PC-3 (cell line): ENCODE measurements around the gene SERPINE3. TPM values are rescaled to one million over a fixed set of nuclear protein-coding genes. Genes with fewer than 3 reads are reported as not detected.

Experiments used
- ATAC-seq: fragments of 200-7000 bp; cut with Tn5 transposase; 2 replicates; pipeline ENCODE4 v1.9.1; 2020; ENCODE audit warnings: mild to moderate bottlenecking, moderate library complexity
- BruUV-seq: library from RNA; stranded (reverse); fragments of 400-500 nt; replicated peaks from 2 replicates; lab custom pipeline; 2021; lab: Mats Ljungman, UMichigan
- CTCF ChIA-PET: fragments of 300-600 bp; sonication (Branson Sonifier 250); formaldehyde crosslinking; loops from one replicate; lab custom pipeline; 2022; ENCODE audit warnings: antibody characterized with exemption; lab: Charles Lee
- POLR2A ChIA-PET: fragments of 300-600 bp; sonication (Branson Sonifier 250); formaldehyde crosslinking; loops from one replicate; lab custom pipeline; 2022; ENCODE audit warnings: antibody characterized with exemption; ENCODE audit not compliant: unreplicated experiment; lab: Charles Lee
- DNase-seq: peaks from one replicate; pipeline ENCODE4 v3.0.0-alpha.2; 2015
- H2AFZ ChIP-seq: fragments of 300-600 bp; sonication (generic); 2 replicates; pipeline ENCODE4 v1.6.0; 2016; ENCODE audit warnings: antibody characterized with exemption, low read length
- H3F3A ChIP-seq: fragments of 300-600 bp; sonication (generic); one replicate; pipeline ENCODE4 v1.6.0; 2017; ENCODE audit warnings: antibody characterized with exemption, low read length, control low read depth, mild to moderate bottlenecking; ENCODE audit not compliant: unreplicated experiment
- H3K27ac ChIP-seq: fragments of 300-600 bp; sonication (generic); 2 replicates; pipeline ENCODE4 v1.5.1; 2016; ENCODE audit warnings: mild to moderate bottlenecking, low read length
- H3K27me3 ChIP-seq: fragments of 300-600 bp; sonication (generic); 2 replicates; pipeline ENCODE4 v1.6.1; 2016; ENCODE audit warnings: low read length, mixed read lengths
- H3K36me3 ChIP-seq: fragments of 300-600 bp; sonication (generic); 2 replicates; pipeline ENCODE4 v1.6.1; 2016; ENCODE audit warnings: low read depth, mixed run types, low read length, mixed read lengths
- H3K4me1 ChIP-seq: fragments of 300-600 bp; sonication (generic); 2 replicates; pipeline ENCODE4 v1.5.1; 2016; ENCODE audit warnings: low read length; ENCODE audit not compliant: insufficient read depth
- H3K4me2 ChIP-seq: fragments of 300-600 bp; sonication (generic); 2 replicates; pipeline ENCODE4 v1.6.0; 2016; ENCODE audit warnings: low read length
- H3K4me3 ChIP-seq: fragments of 300-600 bp; sonication (generic); 2 replicates; pipeline ENCODE4 v1.5.1; 2016; ENCODE audit warnings: mild to moderate bottlenecking, low read length, mixed read lengths
- H3K79me2 ChIP-seq: fragments of 300-600 bp; sonication (generic); 2 replicates; pipeline ENCODE4 v1.6.1; 2017; ENCODE audit warnings: low read length, mixed read lengths
- H3K9ac ChIP-seq: fragments of 300-600 bp; sonication (generic); 2 replicates; pipeline ENCODE4 v1.6.0; 2016; ENCODE audit warnings: mild to moderate bottlenecking, low read length
- H3K9me2 ChIP-seq: fragments of 300-600 bp; sonication (generic); replicated peaks from 2 replicates; pipeline ENCODE4 v1.6.1; 2016; ENCODE audit warnings: mixed run types, low read length, mixed read lengths
- H3K9me3 ChIP-seq: fragments of 300-600 bp; sonication (generic); 2 replicates; pipeline ENCODE4 v1.6.1; 2016; ENCODE audit warnings: low read length, mixed read lengths
- H4K20me1 ChIP-seq: fragments of 300-600 bp; sonication (generic); 2 replicates; pipeline ENCODE4 v1.6.1; 2016; ENCODE audit warnings: low read length, mixed read lengths
- CTCF ChIP-seq: fragments of 300-600 bp; sonication (generic); conservative IDR thresholded peaks from 2 replicates; pipeline ENCODE4 v1.5.1; 2017; ENCODE audit warnings: antibody characterized with exemption, low read depth, mild to moderate bottlenecking, low read length
- EZH2 ChIP-seq: fragments of 300-600 bp; sonication (generic); IDR thresholded peaks from one replicate; pipeline ENCODE4 v1.6.1; 2017; ENCODE audit warnings: antibody characterized with exemption, mild to moderate bottlenecking, low read length; ENCODE audit not compliant: unreplicated experiment
- EZH2phosphoT487 ChIP-seq: fragments of 300-600 bp; sonication (generic); IDR thresholded peaks from 2 replicates; pipeline ENCODE4 v1.6.1; 2018; ENCODE audit warnings: mild to moderate bottlenecking, antibody characterized with exemption, low read length, borderline replicate concordance
- intact Hi-C: fragments of 100-400 bp; cut with micrococcal nuclease; formaldehyde crosslinking; loops from 2 replicates; pipeline ENCODE4 v1.9.0; 2023
- total RNA-seq: library from RNA; depleted of rRNA; stranded (reverse); fragments of >200 nt; gene quantifications from 2 replicates; pipeline ENCODE4 v1.2.3, GENCODE V29; 2014

The SERPINE3 gene
- total RNA-seq, 1 experiment from 2014 or later: not detected

- Histone ChIP-seq H4K20me1 (no peaks in the 10 kb centered on the region), H3K4me3 (no peak overlapping the region), H3K9ac (no peak overlapping the region), H3K27me3 (no peaks in the 10 kb centered on the region), H3K4me2 (no peak overlapping the region), H3K36me3 (no peaks in the 10 kb centered on the region), H3K27ac (no peak overlapping the region), H3K79me2 (no peaks in the 10 kb centered on the region), H3F3A (no peaks in the 10 kb centered on the region), H3K9me2 (no peaks in the 10 kb centered on the region), H2AFZ (no peak overlapping the region), H3K4me1 (no peaks in the 10 kb centered on the region), H3K9me3 (no peaks in the 10 kb centered on the region)
- no peak for TF ChIP-seq EZH2phosphoT487
- BruUV-seq: no TSS peak
- no peak for DNase-seq
- POLR2A ChIA-PET: no interaction called here
- no peak for ATAC-seq
- intact Hi-C loops: no loop called here
- CTCF ChIA-PET: no interaction called here
Measured at GRCh38 chr13:51324714-51325420, 14.6 kb upstream of the SERPINE3 start.

- H3K9me3 ChIP-seq: no peaks in the 10 kb centered on the region
- intact Hi-C loops: no loop called here
- no peaks in the 10 kb centered on the region for H3K4me1 ChIP-seq
- ChIA-PET CTCF (no interaction called here), POLR2A (no interaction called here)
- no peaks in the 10 kb centered on the region for H3F3A ChIP-seq
- no peak for TF ChIP-seq CTCF
- no peak overlapping the region for H3K4me3 ChIP-seq
- H3K9me2 ChIP-seq: no peaks in the 10 kb centered on the region
- no peak overlapping the region for H3K9ac ChIP-seq
- H3K4me2 ChIP-seq: no peak overlapping the region
- H3K27ac ChIP-seq: no peak overlapping the region
- no peaks in the 10 kb centered on the region for H3K27me3 ChIP-seq
- H4K20me1 ChIP-seq: no peaks in the 10 kb centered on the region
- no peaks in the 10 kb centered on the region for H3K36me3 ChIP-seq
- H3K79me2 ChIP-seq: no peaks in the 10 kb centered on the region
- H2AFZ ChIP-seq: no peak overlapping the region
- no TSS peak for BruUV-seq
- DNase-seq (no peak), ATAC-seq (no peak)
Measured at GRCh38 chr13:51325837-51326236, 13.7 kb upstream of the SERPINE3 start.

GRCh38 chr13:51326777-51327176, 12.7 kb upstream of the SERPINE3 start:
- H3K4me1 ChIP-seq: no peaks in the 10 kb centered on the region
- H3K4me2 ChIP-seq: no peak overlapping the region
- H3K27ac ChIP-seq: no peak overlapping the region
- no peaks in the 10 kb centered on the region for H4K20me1 ChIP-seq
- CTCF ChIA-PET: no interaction called here
- no TSS peak for BruUV-seq
- TF ChIP-seq EZH2: no peak
- intact Hi-C loops: no loop called here
- H3K27me3 ChIP-seq: no peaks in the 10 kb centered on the region
- POLR2A ChIA-PET: no interaction called here
- DNase-seq: no peak
- no peaks in the 10 kb centered on the region for H3K9me2 ChIP-seq
- no peaks in the 10 kb centered on the region for H3K9me3 ChIP-seq
- no peaks in the 10 kb centered on the region for H3F3A ChIP-seq
- H3K36me3 ChIP-seq: no peaks in the 10 kb centered on the region
- no peak for ATAC-seq
- no peaks in the 10 kb centered on the region for H3K79me2 ChIP-seq
- H3K9ac ChIP-seq: no peak overlapping the region
- H2AFZ ChIP-seq: no peak overlapping the region
- H3K4me3 ChIP-seq: no peak overlapping the region

GRCh38 chr13:51327961-51328360, 11.5 kb upstream of the SERPINE3 start:
- POLR2A ChIA-PET: no interaction called here
- H3K4me2 ChIP-seq: no peak overlapping the region
- H2AFZ ChIP-seq: no peak overlapping the region
- H3K9ac ChIP-seq: no peak overlapping the region
- no TSS peak for BruUV-seq
- H3K9me3 ChIP-seq: no peaks in the 10 kb centered on the region
- no peaks in the 10 kb centered on the region for H3K27me3 ChIP-seq
- intact Hi-C loops: no loop called here
- no peaks in the 10 kb centered on the region for H3K9me2 ChIP-seq
- CTCF ChIA-PET: interaction anchor here (0.7 kb wide), 1 partner anchor 77 kb away, joined by 4 read pairs; no protein-coding TSS in a partner anchor
- H3K4me1 ChIP-seq: no peaks in the 10 kb centered on the region
- H3F3A ChIP-seq: no peaks in the 10 kb centered on the region
- H3K79me2 ChIP-seq: no peaks in the 10 kb centered on the region
- no peak overlapping the region for H3K27ac ChIP-seq
- H3K4me3 ChIP-seq: no peak overlapping the region
- ATAC-seq (no peak), DNase-seq (no peak)
- no peaks in the 10 kb centered on the region for H3K36me3 ChIP-seq
- TF ChIP-seq EZH2phosphoT487 (no peak), EZH2 (no peak), CTCF (no peak)
- no peaks in the 10 kb centered on the region for H4K20me1 ChIP-seq
